ENCODE results near the gene PLEKHA5.

PLEKHA5 gene

DNA sequence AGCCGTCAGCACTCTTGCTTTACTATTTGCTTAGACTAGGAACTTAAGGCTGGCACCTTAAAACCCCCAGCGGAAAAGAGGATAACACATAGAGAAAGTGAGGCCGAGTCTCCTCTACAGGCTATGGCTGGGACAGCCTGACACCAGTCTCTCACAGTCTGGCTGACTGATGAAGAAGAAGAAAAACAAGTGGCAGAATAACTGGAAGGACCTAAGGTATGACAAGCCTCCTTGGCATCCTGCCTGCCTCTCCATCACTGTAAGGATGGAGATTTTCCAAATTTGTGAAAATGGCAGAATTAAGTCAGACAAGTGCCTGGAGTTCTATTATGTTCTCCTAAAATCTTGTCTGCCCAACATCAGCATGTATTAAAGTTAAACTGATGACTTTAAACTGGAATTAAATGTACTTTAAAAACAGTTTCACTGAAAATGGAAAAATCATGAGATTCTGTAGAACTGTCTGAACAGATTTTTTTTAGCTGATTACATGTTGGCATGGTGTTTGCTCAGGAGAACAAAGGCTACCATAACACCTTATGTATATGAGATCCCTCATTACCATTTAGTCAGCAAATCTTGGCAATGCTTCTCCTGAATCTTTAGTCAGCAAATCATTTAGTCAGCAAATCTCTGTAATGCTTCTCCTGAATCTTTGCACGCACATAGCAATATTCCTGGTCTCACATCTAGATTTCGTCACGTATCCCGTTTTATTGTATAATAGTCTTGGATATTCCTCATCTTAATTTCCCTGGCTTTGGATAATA lies 169.5 kb downstream of the PLEKHA5 start:
- DNase-seq (ENCODE audit: low read depth) = no peak
- no peak overlapping the region for H3K4me3 ChIP-seq (ENCODE audit: low read depth, low read length)
- TF ChIP-seq, protein P1, sequence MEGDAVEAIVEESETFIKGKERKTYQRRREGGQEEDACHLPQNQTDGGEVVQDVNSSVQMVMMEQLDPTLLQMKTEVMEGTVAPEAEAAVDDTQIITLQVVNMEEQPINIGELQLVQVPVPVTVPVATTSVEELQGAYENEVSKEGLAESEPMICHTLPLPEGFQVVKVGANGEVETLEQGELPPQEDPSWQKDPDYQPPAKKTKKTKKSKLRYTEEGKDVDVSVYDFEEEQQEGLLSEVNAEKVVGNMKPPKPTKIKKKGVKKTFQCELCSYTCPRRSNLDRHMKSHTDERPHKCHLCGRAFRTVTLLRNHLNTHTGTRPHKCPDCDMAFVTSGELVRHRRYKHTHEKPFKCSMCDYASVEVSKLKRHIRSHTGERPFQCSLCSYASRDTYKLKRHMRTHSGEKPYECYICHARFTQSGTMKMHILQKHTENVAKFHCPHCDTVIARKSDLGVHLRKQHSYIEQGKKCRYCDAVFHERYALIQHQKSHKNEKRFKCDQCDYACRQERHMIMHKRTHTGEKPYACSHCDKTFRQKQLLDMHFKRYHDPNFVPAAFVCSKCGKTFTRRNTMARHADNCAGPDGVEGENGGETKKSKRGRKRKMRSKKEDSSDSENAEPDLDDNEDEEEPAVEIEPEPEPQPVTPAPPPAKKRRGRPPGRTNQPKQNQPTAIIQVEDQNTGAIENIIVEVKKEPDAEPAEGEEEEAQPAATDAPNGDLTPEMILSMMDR (IDR thresholded peaks at IDR 0.05; ENCODE audit: low read depth, low read length, missing control alignments) = no peak
- in situ Hi-C loops (cut with HindIII; ENCODE audit: low sequenced_read_pairs) = no loop called here

DNA sequence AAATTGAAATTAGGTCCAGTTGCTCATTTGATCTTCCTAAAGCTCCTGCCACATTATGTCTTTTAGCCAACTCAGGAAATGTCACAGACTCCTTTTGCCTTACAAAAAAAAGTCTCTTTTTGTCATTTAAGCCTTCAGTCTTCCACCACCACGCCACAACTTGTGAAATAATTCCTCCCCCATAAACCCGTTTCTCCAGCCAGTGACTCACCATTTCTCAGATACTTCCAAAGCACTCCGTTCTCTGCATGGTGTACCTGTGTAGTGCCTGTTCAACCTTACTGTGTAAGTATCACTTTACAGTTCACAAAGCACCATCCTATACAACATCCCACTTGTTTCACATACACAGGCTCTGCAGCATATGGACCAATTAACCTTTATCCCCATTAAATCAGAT lies 170.2 kb downstream of the PLEKHA5 start:
- H3K4me3 ChIP-seq (ENCODE audit: low read depth, low read length) = no peak overlapping the region
- DNase-seq (ENCODE audit: low read depth) = no peak
- in situ Hi-C loops (cut with HindIII; ENCODE audit: low sequenced_read_pairs) = no loop called here
- TF ChIP-seq, protein P1 (IDR thresholded peaks at IDR 0.05; ENCODE audit: low read depth, low read length, missing control alignments) = no peak

DNA sequence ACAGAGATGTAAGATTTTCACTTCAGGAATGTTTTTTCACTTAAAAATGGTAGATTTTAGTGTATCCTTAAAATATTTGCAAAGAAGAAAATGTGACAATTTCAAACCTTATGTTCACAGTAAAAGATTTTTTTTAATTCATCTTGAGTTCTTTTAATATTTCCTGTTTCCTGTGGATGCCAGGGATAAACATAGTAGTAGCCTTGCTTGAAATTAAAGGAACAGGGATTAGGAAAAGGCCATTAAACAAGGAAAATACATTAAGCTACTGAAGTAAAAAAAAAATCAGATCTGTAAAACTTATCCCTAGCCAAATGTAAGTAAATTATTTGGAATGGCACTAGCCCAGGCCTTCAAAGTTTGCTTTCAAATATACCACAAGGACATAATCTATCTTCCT lies 171.7 kb downstream of the PLEKHA5 start:
- no peak overlapping the region for H3K4me3 ChIP-seq (ENCODE audit: low read depth, low read length)
- in situ Hi-C loops (cut with HindIII; ENCODE audit: low sequenced_read_pairs) = no loop called here
- DNase-seq (ENCODE audit: low read depth) = no peak
- TF ChIP-seq, protein P1 (IDR thresholded peaks at IDR 0.05; ENCODE audit: low read depth, low read length, missing control alignments) = no peak

DNA sequence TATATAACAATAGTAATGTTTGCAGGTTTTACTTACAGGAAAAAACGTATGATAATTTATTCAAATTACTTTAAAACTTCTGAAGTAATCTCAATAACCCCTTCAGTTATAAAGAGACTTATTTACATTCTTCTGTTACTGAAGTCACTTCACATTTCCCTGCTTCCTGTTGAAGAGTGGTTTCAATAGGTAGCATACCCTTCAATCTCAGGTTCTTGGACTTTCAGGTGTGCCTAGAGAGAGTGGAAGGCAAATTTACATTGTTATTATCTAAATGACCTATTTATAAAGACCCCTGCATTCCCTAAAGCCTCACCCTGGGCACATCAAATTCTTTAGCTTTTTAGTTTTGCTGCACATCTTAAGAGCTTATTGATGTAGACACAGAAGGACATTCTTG lies 172.2 kb downstream of the PLEKHA5 start:
- in situ Hi-C loops (cut with HindIII; ENCODE audit: low sequenced_read_pairs) = no loop called here
- no peak overlapping the region for H3K4me3 ChIP-seq (ENCODE audit: low read depth, low read length)
- DNase-seq (ENCODE audit: low read depth) = no peak
- TF ChIP-seq, protein P1 (IDR thresholded peaks at IDR 0.05; ENCODE audit: low read depth, low read length, missing control alignments) = no peak

DNA sequence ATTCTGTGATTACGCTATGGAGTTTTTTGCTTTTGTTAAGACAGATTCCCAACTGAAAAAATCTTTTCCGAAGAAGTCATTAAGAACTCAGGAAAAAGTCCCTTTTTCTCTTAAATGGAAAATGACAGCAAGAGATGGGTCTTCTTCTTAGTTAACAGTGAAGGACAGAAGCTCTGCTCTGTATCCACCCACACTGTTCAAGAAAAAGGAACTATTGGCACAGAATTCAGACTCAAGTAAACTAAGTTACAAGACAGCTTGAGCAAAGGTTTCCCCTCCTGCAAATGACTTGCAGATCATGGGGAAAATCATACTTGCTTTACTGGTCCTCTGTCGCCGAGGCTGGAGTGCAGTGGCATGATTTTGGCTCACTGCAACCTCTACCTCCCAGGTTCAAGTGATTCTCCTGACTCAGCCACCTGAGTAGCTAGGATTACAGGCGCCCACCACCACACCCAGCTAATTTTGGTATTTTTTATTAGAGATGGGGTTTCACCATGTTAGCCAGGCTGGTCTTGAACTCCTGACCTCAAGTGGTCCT lies 172.6 kb downstream of the PLEKHA5 start:
- in situ Hi-C loops (cut with HindIII; ENCODE audit: low sequenced_read_pairs) = no loop called here
- H3K4me3 ChIP-seq (ENCODE audit: low read depth, low read length) = no peak overlapping the region
- DNase-seq (ENCODE audit: low read depth) = no peak
- TF ChIP-seq, protein P1 (IDR thresholded peaks at IDR 0.05; ENCODE audit: low read depth, low read length, missing control alignments) = no peak

DNA sequence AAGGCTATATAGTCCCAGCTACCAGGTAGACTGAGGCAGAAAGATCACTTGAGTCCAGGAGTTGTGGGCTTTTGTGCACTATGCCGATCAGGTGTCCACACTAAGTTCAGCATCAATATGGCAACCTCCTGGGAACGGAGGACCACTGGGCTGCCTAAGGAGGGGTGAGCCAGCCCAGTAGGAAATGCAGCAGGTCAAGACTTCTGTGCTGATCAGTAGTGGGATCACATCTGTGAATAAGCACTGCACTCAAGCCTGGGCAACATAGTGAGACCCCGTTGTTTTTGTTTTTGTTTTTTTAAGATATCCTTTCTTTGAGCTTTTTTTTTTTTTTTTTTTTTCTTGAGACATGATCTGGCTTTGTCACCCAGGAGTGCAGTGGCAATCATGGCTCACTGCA lies 174.0 kb downstream of the PLEKHA5 start:
- in situ Hi-C loops (cut with HindIII; ENCODE audit: low sequenced_read_pairs) = no loop called here
- TF ChIP-seq, protein P1 (IDR thresholded peaks at IDR 0.05; ENCODE audit: low read depth, low read length, missing control alignments) = no peak
- no peak overlapping the region for H3K4me3 ChIP-seq (ENCODE audit: low read depth, low read length)
- no peak for DNase-seq (ENCODE audit: low read depth)

Measured in astrocyte of the cerebellum (primary cell).